Measurements from ENCODE around the gene MACROD2.

The MACROD2 gene

DNA sequence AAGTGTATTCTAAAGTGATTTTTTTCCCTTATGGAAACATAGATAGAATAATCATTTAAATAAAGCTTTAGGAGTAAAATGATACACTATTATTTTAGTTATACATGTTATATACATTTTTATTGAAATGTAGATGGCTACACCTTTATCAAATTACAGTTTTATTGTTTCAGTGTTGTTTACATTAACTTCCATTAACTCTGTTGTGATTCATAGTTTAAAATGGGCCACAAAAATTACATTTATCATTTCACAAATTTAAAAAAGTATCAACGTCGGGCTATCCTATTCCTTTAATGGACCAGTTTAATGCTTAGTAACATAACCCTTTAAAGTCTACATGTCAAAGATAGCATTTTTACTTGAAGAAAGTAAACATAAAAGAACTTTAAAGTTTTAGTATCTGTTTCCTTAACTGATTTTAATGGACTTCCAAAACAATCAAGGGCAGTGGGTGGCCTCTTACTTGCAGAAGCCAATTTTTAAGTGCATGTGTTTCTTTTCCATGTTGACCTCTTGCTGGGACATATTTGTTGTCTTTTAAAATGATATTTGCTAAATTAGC is 389.9 kb downstream of the MACROD2 start:
- TF ChIP-seq, protein P1, sequence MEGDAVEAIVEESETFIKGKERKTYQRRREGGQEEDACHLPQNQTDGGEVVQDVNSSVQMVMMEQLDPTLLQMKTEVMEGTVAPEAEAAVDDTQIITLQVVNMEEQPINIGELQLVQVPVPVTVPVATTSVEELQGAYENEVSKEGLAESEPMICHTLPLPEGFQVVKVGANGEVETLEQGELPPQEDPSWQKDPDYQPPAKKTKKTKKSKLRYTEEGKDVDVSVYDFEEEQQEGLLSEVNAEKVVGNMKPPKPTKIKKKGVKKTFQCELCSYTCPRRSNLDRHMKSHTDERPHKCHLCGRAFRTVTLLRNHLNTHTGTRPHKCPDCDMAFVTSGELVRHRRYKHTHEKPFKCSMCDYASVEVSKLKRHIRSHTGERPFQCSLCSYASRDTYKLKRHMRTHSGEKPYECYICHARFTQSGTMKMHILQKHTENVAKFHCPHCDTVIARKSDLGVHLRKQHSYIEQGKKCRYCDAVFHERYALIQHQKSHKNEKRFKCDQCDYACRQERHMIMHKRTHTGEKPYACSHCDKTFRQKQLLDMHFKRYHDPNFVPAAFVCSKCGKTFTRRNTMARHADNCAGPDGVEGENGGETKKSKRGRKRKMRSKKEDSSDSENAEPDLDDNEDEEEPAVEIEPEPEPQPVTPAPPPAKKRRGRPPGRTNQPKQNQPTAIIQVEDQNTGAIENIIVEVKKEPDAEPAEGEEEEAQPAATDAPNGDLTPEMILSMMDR (IDR thresholded peaks at IDR 0.05; ENCODE audit: insufficient read depth, low read length, missing control alignments) = no peak
- CTCF ChIA-PET = no interaction called here
- POLR2A ChIA-PET = no interaction called here
- no peak overlapping the region for H3K4me3 ChIP-seq (ENCODE audit: low read depth, low read length)
- DNase-seq (ENCODE audit: low read depth, low spot score) = no peak

DNA sequence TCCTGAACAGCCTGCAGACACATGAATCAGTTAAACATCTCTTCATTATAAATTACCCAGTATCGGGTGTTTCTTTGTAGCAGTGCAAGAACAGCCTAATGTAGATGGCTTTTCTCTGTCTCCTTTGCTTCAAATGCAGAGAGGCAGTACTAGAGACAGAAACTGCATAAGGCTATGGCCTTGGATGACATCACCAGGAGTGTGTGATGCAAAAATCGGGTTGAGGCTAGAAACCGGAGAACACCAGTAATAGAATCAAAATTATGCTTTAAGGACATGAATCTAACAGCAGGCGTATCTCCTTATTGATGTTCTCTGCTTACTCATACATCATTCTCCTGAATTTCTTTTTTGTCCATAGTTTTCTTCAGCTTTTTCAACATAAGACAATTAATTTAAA is 391.4 kb downstream of the MACROD2 start:
- TF ChIP-seq, protein P1 (IDR thresholded peaks at IDR 0.05; ENCODE audit: insufficient read depth, low read length, missing control alignments) = no peak
- CTCF ChIA-PET = no interaction called here
- no peak overlapping the region for H3K4me3 ChIP-seq (ENCODE audit: low read depth, low read length)
- POLR2A ChIA-PET = no interaction called here
- DNase-seq (ENCODE audit: low read depth, low spot score) = no peak

DNA sequence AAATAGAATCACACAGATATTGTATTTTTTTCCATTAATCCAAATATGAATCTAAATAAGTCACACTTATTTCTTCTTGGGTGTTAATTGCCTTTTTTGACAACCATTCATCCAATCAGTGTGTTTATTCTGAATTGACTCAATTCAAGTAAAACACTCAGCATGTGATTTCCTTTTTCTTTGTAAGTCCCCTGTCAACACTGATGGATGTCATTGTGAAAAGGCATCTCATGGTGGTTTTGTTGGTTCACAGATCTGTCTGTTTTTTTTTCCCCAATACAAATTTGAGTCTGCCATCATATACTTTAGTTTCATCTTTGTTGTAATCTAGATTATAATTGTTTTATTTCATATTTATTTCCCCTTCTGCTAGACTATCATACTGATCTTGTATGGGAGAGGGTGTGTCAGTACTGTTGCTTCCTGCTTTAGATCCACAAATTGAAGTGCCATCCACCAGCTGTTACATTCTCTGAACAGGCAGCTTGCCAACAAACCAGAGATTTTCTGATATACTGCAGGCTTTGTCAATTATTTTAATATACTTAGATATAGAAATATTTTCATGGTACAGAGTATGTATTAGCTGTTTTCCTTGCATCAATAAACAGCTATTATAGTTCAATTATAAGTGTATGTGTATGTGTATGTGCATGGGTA is 406.3 kb downstream of the MACROD2 start:
- CTCF ChIA-PET = no interaction called here
- POLR2A ChIA-PET = no interaction called here
- TF ChIP-seq, protein P1 (IDR thresholded peaks at IDR 0.05; ENCODE audit: insufficient read depth, low read length, missing control alignments) = no peak
- H3K4me3 ChIP-seq (ENCODE audit: low read depth, low read length) = no peak overlapping the region
- DNase-seq (ENCODE audit: low read depth, low spot score) = no peak

DNA sequence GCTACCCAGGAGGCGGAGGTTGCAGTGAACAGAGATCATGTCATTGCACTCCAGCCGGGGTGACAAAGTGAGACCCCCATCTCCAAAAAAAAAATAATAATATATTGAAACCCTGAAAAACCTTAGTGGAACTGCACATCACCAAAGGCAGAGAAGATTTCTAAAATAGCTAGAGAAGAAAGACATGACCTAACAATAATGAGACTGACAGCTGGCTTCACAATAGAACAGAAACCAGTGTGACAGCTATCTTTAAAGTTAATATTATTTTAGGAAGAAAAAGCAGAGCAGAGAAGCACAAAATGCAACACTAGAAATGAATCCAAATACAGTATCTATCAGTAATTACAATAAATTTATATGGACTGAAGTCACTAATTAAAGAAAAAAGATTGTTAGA is 409.2 kb downstream of the MACROD2 start:
- ChIA-PET CTCF (no interaction called here), POLR2A (no interaction called here)
- TF ChIP-seq, protein P1 (IDR thresholded peaks at IDR 0.05; ENCODE audit: insufficient read depth, low read length, missing control alignments) = no peak
- H3K4me3 ChIP-seq (ENCODE audit: low read depth, low read length) = no peak overlapping the region
- DNase-seq (ENCODE audit: low read depth, low spot score) = no peak

DNA sequence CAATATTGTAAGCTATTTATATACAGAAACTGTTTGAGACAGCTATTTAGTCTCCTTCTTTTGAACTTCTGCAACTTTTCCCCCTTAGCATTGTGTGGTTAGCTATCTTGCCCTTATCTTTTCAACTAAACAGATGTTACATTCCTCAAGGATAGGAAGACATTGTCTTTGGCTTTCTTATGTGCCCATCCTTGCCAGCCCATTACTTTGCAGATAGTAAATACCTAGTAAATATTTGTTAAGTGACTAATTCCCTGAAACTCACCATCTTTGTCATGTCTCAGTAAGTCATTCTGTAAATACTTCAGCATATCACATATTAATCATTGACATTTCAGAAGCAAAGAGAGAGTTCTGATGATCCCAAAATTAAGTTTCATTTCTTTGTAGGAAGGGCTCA is 411.2 kb downstream of the MACROD2 start:
- no peak for DNase-seq (ENCODE audit: low read depth, low spot score)
- CTCF ChIA-PET = no interaction called here
- no peak overlapping the region for H3K4me3 ChIP-seq (ENCODE audit: low read depth, low read length)
- POLR2A ChIA-PET = no interaction called here
- TF ChIP-seq, protein P1 (IDR thresholded peaks at IDR 0.05; ENCODE audit: insufficient read depth, low read length, missing control alignments) = no peak

DNA sequence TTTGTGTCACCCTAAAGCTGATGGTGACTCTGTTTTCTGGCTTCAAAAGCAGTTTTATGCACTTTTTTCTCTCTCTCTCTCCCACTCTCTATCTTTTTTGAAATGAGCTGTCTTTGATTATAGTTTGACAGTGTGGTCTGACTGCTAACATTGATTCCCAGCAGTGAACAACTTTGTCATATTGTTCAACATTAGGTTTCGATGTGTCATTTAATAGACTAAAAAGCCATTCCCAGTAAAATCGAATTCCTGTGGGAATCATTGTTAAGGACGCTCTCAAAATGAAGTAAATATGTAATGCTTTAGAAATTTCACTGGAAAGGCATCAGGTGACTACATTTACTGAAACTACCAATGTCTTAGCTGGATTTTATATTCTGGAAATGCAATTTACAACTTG is 412.0 kb downstream of the MACROD2 start:
- TF ChIP-seq, protein P1 (IDR thresholded peaks at IDR 0.05; ENCODE audit: insufficient read depth, low read length, missing control alignments) = no peak
- ChIA-PET POLR2A (no interaction called here), CTCF (no interaction called here)

More for the DNA sequence above, 412.0 kb downstream of the MACROD2 start:
- DNase-seq (ENCODE audit: low read depth, low spot score) = no peak
- no peak overlapping the region for H3K4me3 ChIP-seq (ENCODE audit: low read depth, low read length)
